Ovary (tissue), 3 donors: ENCODE measurements around the gene TPSB2.

Experiments used
- CTCF ChIP-seq, 3 donors: fragments of 450-650 bp in 2 of 3; fragments of 200-600 bp in 1 of 3; IDR thresholded peaks; one replicate each; pipeline versions ENCODE4 v1.5.1 to v1.8.0; 2016 to 2022; ENCODE audit warnings: antibody characterized with exemption in 3 of 3, mild to moderate bottlenecking in 1 of 3
- EP300 ChIP-seq: sonication (generic); formaldehyde crosslinking; IDR thresholded peaks from one replicate; pipeline ENCODE4 v1.6.1; 2017; ENCODE audit warnings: antibody characterized with exemption
- POLR2A ChIP-seq: fragments of 450-650 bp; IDR thresholded peaks from one replicate; pipeline ENCODE4 v1.6.1; 2017; ENCODE audit warnings: antibody characterized with exemption, mild to moderate bottlenecking, moderate library complexity
- donor health status: DM: no; HTN: no; CAD: no.

- TF ChIP-seq POLR2A, result no peak
- TF ChIP-seq CTCF (IDR thresholded peaks at IDR 0.05), result no peak
- no peak for TF ChIP-seq EP300
Measured at GRCh38 chr16:1193825-1194581, 36.0 kb downstream of the TPSB2 start.
